ENCODE results near the gene HOXB8. TPM values are rescaled to one million over a fixed set of nuclear protein-coding genes. Genes with fewer than 3 reads are reported as not detected.

Gene HOXB8
- total and polyA plus RNA-seq, 2 experiments from 2014 or later, result 0.31 to 0.57 TPM

DNA sequence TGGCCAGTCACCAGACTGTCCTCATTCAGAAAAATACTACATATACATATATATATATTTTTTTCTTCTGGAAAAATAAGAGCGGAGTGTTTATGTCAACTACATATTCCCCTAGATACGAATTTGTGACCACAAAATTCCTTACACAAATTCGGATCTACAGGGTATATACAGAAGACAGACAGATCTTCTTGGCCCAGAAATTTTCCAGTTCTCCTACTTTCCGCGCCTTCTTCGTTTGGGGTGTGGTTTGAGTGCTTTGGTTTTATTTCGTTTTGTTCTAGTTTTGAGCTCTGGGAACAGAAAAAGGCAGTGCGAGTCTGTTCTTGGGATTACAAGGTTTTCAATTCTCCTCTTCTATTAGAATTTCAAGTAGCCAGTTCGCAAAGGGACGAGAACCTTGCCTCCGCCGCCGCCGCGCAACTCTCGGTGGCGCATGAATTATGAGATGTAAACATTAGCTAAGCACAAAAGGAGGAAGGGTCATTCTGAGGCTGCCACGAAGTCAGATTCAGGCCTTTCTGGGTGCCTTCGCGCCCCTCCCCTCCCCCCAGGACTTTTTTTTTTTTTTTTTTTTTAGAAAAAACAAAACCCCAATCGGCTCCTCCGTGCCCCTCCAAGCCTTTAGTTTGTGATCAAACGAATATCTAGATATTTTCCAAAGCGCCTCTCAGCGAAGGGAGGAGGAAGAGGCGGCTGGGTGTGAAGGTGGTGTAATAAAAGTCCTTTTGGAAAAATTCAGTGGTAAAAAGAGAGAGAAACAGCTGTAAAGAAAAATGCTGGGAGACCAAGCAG is 35.1 kb downstream of the HOXB8 start:
- no peaks in the 10 kb centered on the region for H3K9me2 ChIP-seq (replicated peaks; ENCODE audit: insufficient read depth)
- no peaks in the 10 kb centered on the region for H3K9me3 ChIP-seq (ENCODE audit: low read depth)
- H3K79me2 ChIP-seq, result peaks cover 25% of the 10 kb centered on the region
- peak overlapping the region; percentile 80 for H3K27ac ChIP-seq
- H3K36me3 ChIP-seq (replicated peaks; ENCODE audit: insufficient read depth, low read depth), result no peaks in the 10 kb centered on the region
- WGBS (ENCODE audit: low lambda C conversion rate, missing lambda C conversion rate), result 14% methylated on average over 26 of the region's 26 CpGs
- H3K4me1 ChIP-seq (ENCODE audit: insufficient read depth), result peaks cover 18% of the 10 kb centered on the region
- DNase-seq (ENCODE audit: low spot score), result no peak
- no peak overlapping the region for H2AFZ ChIP-seq
- no peaks in the 10 kb centered on the region for H4K20me1 ChIP-seq (ENCODE audit: insufficient read depth, poor library complexity, severe bottlenecking)
- TF ChIP-seq EZH2 (IDR thresholded peaks at IDR 0.05; ENCODE audit: borderline replicate concordance) (no peak), EZH2phosphoT487 (IDR thresholded peaks at IDR 0.05; ENCODE audit: low read depth, severe bottlenecking, unreplicated experiment) (peak; percentile 86)
- H3K27me3 ChIP-seq, result peaks cover 88% of the 10 kb centered on the region
- H3K4me3 ChIP-seq, result peak overlapping the region; percentile 5
- H3K4me2 ChIP-seq, result peak overlapping the region; percentile 91

DNA sequence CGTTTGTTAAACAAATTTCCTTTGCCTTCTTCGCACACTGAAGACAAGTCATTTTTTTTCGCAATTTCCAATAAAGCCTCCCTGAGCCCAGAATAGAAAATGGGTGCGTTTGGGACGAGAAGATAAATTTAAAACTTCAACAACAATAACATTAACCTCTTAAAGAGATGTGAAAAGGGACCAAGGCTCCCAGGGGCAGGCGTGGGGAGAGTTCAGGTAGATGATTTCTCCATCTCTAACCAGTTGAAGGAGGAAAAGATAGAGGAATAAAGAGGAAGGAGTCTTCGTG is 35.7 kb downstream of the HOXB8 start:
- peaks cover 92% of the 10 kb centered on the region for H3K27me3 ChIP-seq
- H3K4me3 ChIP-seq, result no peak overlapping the region
- H3K79me2 ChIP-seq, result peaks cover 25% of the 10 kb centered on the region
- H3K9me2 ChIP-seq (replicated peaks; ENCODE audit: insufficient read depth), result no peaks in the 10 kb centered on the region
- peak overlapping the region; percentile 80 for H3K27ac ChIP-seq
- peaks cover 18% of the 10 kb centered on the region for H3K4me1 ChIP-seq (ENCODE audit: insufficient read depth)
- no peaks in the 10 kb centered on the region for H3K9me3 ChIP-seq (ENCODE audit: low read depth)
- no peaks in the 10 kb centered on the region for H3K36me3 ChIP-seq (replicated peaks; ENCODE audit: insufficient read depth, low read depth)
- H3K4me2 ChIP-seq, result peak overlapping the region; percentile 91
- TF ChIP-seq, protein P1, sequence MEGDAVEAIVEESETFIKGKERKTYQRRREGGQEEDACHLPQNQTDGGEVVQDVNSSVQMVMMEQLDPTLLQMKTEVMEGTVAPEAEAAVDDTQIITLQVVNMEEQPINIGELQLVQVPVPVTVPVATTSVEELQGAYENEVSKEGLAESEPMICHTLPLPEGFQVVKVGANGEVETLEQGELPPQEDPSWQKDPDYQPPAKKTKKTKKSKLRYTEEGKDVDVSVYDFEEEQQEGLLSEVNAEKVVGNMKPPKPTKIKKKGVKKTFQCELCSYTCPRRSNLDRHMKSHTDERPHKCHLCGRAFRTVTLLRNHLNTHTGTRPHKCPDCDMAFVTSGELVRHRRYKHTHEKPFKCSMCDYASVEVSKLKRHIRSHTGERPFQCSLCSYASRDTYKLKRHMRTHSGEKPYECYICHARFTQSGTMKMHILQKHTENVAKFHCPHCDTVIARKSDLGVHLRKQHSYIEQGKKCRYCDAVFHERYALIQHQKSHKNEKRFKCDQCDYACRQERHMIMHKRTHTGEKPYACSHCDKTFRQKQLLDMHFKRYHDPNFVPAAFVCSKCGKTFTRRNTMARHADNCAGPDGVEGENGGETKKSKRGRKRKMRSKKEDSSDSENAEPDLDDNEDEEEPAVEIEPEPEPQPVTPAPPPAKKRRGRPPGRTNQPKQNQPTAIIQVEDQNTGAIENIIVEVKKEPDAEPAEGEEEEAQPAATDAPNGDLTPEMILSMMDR (IDR thresholded peaks at IDR 0.05; ENCODE audit: poor library complexity), result no peak
- TF ChIP-seq EZH2phosphoT487 (IDR thresholded peaks at IDR 0.05; ENCODE audit: low read depth, severe bottlenecking, unreplicated experiment), result no peak
- TF ChIP-seq EZH2 (IDR thresholded peaks at IDR 0.05; ENCODE audit: borderline replicate concordance), result peak; percentile 15
- 22% methylated on average over 7 of the region's 7 CpGs for WGBS (ENCODE audit: low lambda C conversion rate, missing lambda C conversion rate)
- no peak for DNase-seq (ENCODE audit: low spot score)
- H4K20me1 ChIP-seq (ENCODE audit: insufficient read depth, poor library complexity, severe bottlenecking), result no peaks in the 10 kb centered on the region
- no peak overlapping the region for H2AFZ ChIP-seq

DNA sequence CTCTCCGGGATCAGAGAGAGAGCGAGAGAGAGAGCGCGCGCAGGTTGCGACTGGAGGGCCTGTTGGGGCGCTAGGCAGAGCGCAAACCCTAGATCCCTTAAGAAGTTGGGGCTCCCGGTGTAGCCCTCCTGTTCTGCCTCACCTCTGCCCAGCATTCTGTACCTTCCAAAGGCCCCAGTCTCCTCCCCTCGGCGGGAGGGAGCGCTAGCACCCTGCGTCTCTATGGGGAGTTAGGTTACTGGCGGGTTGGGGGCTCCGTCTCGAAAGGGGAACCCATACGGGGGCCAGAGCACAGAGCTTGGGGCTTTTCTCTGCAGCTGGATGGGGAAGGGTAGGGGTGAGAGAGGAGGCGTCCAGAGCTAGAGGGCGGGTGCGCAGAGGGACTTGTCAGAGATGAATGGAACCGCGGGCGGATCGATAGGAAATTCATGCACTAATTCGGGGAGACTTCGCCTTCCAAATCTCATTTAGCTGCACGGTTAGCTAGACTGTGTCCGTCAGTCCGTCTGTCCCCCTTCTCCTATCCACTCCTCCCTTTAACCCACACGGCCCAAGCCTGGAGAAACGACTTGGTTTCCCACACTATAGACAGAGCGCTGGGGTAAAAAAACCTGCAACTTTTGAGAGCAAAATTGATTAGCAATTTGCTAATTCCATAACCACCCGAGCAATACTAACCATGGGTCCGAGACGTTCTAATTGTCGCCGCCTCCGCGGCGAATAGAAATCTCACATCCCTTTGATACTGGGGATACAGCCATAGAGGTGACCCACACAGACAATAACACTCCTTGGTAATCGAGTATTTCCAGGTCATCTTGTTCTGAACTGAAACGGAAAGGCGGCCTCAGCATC is 36.2 kb downstream of the HOXB8 start:
- Histone ChIP-seq H2AFZ (no peak overlapping the region), H3K9me3 (ENCODE audit: low read depth) (no peaks in the 10 kb centered on the region), H3K36me3 (replicated peaks; ENCODE audit: insufficient read depth, low read depth) (no peaks in the 10 kb centered on the region), H4K20me1 (ENCODE audit: insufficient read depth, poor library complexity, severe bottlenecking) (no peaks in the 10 kb centered on the region), H3K4me2 (peak overlapping the region; percentile 91), H3K27me3 (peaks cover 92% of the 10 kb centered on the region), H3K4me3 (peak overlapping the region; percentile 5), H3K27ac (peak overlapping the region; percentile 80), H3K79me2 (peaks cover 25% of the 10 kb centered on the region), H3K9me2 (replicated peaks; ENCODE audit: insufficient read depth) (no peaks in the 10 kb centered on the region), H3K4me1 (ENCODE audit: insufficient read depth) (peaks cover 18% of the 10 kb centered on the region)
- no peak for DNase-seq (ENCODE audit: low spot score)
- TF ChIP-seq EZH2 (IDR thresholded peaks at IDR 0.05; ENCODE audit: borderline replicate concordance) (peak; percentile 69), EZH2phosphoT487 (IDR thresholded peaks at IDR 0.05; ENCODE audit: low read depth, severe bottlenecking, unreplicated experiment) (peak; percentile 61)
- TF ChIP-seq, protein P1 (IDR thresholded peaks at IDR 0.05; ENCODE audit: poor library complexity), result no peak
- 7% methylated on average over 43 of the region's 43 CpGs for WGBS (ENCODE audit: low lambda C conversion rate, missing lambda C conversion rate)

Data from hepatocyte (in vitro differentiated cells).